IPS-NIHi11 (cell line): ENCODE measurements around the gene TBX15.
A peak's percentile ranks its signal among the peaks of the same experiment; 100 is the strongest.

Experiments
- DNase-seq: peaks from one replicate; pipeline ENCODE4 v3.0.0; 2012; ENCODE audit warnings: mixed read lengths, low spot score

The TBX15 gene

DNA sequence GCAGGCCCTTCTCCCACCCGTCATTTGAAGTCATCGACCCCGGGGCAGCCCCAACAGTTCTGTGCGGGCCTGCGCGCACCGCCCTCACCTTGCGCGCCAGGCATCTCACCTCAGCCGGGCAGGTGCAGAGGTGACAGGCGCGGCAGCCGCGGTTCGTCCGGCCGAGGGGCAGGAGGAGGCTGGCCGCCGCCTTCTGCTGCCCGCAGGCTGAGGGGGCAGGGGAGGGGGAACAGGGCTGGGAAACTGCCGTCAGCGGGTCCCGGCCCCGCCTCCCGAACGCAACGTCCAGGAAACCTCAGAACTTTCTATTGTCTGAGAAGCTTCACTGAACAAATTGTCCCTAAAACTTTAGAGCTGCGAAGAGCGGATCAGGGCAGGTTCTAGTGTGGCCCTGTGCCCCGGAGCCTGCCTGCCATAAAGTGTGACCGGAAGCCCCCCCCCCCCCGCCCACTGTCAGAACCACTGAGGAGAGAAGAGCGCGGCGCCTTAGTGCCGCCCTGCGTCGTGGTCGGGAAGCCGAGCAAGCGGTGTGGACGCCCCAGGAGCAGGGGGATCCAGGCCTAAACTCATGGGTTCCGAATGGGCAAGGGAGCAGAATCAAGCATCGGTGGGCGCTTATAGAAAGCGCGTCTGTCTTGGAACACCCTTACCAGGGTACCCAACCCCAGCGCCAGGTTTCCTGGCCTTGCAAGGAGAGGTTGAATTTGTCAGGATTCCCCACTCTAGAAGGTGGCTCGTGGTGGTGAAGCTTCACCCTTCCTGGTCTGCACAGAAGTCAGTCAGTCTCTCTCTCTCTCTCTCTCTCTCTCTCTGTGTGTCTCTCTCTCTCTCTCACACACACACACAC, 13.3 kb upstream of the TBX15 start:
- peak; percentile 42 for DNase-seq

DNA sequence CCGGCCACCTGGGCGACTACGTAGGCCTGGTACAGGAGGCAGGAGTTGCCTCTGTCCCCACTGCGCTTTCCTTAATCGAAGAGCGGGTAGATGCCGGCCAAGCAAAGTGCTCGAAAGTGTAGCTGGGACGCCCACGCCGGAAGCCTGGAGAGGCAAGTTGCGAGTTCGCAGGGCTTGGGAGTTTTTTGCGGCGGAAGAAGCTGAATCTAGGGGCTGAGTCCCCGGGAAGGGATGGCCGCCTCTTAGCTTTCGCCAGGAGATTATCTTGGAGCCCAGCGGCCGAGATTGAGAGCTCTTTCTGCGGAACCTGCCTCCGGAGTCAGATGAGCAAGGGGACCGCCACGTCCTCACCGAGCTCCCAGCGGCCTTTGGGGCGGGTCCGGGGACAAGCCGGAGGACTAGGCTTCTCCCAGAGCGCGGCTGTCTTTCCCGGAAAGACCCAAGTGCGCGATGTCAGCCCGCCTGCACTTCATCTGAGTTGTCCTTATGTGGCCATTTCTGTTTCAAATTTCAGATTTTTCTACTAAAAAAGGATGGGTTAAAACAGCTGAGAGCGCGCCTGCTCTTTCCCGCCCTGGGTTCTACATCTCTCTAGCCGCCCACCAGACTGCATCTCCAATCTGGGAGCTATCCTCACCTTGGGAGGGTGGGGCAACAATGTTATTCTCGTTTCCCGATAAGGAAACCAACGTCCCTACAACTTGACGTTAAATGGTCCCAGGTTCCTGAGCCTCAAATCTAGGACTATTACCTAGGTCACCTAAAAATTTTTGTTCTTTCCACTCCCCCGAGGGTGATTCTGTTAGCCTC, 12.4 kb upstream of the TBX15 start:
- peak; percentile 31 for DNase-seq

DNA sequence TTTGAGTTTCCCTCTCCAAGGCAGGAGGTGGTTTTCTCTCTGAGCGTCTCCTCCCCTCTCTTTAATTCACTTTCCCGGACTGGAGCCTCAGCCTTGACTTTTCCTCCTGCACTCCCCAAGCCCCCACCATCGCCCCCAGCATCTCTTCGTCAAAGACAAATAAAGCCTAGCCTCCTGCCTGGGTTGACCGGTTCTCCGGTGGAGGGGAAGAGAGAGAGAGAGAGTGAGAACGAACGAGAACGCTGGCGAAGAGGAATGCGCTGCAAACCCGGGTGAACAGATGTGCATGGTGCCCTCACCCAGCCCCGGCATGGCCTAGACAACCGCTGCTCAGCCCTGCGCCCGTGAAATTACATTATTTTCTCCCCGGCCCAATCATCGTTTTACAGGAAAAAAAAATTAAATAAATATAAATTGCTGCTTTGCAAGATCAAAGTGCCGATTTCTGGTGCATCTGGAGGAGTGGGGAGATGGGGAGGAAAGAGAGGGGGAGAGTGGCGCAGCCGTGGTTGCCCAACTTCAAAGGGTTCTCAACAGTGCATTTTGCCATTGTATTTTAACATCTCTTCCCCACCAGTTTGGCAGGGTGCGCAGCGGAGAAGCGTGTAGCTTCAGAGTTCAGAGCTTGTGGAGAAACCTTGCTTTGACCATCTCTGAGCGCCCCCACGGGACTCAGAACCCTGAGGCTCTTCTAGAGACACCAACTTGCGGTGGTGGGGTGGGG, 11.4 kb upstream of the TBX15 start:
- DNase-seq: peak; percentile 15

DNA sequence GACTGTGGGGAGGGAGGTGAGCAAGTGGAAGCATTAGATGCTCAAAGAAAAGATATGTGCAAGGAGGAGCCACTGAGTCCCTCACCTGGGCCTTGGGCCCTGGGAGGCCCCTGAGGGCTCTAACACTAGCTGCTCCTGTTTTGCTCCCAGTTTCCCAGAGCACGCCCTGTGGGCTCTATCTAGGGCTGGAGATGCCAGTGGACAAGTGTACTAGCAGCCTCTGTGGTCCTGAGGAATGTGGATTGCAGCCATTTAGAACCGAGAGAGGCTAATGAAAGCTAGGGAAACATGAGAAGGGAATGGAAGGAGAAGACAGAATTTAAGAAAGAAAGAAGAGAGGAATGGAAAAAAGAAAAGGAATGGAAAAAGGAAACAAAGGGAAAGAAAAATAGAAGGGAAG, 10.0 kb upstream of the TBX15 start:
- no peak for DNase-seq

DNA sequence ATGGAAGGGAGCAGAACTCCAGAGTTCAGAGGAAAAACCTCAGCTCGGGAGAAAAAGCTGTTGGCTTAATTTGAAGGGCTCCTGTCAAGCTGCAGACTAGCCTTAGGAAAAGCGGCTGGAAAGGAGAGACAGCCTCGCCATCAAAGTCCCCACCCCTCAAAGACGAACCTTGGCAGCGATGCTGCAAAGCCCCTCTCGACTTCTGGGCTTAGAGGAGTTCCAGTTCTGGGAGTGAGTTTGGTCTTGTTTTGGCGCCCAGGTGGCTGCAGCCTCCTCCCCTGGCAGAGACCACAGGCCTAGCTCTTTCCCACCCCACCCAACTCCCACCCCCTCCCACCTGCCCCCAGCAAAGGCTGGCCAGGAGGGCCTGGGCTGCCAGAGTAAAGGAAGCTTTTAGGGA, 9.1 kb upstream of the TBX15 start:
- DNase-seq: no peak

DNA sequence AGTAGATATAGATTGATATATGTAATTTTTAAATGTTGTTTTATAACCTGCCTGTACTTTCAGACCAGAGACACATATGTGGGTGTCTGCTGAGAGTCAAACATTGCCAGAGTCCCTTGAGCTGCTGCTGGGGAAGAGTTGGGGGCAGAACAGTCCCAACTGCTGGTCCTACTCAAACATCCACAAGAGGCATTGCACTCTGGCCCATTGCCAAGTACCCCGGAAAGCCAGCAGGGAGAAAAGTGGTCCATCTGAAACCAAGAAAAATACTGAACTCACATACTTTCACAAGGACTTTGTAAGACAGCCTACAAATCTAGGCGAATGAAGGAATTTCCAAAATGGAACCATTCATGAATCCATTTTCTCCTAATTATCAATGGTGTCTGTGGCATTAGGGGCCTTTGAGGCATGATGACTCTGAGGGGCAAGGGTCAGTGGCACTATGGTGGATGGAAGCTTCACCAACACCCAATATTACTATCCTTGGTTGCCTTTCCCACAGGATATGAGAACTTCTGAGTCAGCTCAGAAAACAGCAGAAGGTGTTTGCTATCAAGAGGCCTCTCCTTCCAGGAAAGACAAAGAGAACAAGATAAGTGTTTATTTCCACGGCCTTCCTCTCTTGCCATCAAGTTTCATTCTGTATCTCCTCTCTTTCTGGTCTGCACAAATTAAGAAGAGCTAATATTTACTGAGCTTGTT, 7.3 kb upstream of the TBX15 start:
- DNase-seq: no peak

DNA sequence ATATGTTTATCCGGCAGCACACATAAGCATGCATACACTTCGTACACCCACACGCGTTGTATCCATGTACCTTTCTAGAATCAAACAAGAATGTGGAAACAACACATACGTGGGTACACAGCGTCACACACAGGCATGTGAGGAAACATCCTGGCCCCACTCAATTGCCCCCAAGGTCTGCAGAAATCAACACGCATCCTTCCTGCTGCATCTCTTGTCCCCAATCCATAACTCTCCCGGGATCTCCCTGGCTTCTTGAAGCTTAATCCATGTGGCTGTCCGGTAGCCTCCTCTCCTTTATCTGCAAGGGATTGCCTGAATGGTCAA, 5.5 kb upstream of the TBX15 start:
- no peak for DNase-seq

DNA sequence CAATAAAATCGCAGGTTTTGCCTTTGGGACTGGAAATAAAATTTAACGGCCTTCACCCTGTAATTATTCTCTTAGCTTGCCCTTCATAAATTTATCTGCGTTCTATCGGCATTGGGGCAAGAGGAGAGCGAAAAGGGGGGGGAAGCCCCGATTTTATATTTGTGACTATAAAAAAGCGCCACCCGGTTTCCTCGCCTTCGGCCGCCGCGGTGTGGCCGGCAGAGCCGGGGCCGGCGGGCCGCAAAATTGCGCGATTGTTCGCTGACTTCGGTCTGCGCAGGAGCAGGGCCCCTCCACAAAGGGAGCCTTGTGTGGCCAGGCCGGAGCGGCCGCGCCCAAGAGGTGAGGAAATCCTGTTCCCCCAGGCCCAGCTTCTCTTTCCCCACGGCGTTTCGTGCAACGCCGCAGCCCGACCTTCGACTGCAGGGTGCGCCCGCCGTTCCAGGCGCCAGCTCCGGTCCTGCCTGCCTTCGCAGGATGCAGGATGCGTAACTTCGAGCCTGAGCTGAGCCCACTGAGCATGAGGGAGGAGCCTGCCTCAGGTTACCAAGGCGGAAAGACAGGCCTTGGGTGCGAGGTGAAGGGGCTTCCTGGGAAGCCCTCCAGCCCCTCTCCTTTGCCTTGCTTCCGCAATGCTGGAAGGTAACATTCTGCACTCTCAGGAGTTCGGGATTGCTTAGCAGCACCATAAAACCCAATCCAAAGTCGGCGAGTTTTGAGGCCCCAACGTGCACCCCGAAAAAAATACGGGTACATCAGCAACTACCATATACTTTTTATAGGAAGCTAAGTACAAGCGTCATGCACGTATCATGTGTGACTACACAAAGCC, 4.9 kb upstream of the TBX15 start:
- peak; percentile 19 for DNase-seq

DNA sequence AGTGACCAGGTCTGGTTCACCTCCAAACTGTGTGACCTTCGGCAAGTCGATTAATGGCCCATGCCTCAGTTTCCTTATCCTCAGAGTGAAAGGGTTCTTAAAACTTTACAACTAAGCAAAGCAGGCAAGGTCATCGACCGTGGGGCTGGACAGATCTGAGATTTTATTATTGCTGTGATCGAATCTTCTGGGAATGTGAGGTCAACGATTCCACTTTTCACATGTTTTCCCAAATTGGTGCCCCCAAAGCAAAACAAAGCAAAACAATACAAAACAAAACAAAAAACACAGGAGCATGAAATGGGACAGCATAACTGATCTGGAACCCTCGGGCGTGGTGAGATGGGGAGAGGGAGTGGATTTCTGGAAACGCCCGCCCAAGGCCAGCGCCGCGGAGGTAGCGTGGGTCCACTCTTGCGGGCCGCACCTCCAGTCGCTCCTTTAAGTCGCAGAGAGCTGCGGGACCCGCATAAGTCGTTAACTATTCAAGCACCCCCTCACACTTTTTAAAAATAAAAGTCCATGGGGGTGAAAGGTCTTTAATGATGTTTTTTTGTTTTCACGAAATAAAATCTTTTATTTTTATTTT, 4.2 kb upstream of the TBX15 start:
- DNase-seq: no peak

DNA sequence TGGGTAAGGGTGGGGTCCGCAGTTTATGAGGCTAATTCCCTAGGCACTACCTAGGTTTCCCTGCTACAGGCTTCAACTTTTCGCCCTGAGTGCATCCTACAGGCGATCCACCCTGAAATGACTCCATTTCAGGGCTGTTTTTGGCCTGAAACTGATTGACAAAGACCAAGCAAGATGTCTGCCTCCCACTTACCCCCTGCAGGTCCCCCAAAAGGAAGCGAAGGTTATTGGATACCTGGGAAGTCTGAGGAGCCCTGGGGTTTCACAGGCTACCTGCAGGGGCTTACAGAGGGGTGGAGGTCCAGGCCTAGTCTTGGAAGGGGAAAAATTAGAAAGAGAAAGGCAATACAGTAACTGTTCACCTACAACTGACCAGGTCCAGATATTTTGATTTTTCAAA, 3.3 kb upstream of the TBX15 start:
- DNase-seq: peak; percentile 17

DNA sequence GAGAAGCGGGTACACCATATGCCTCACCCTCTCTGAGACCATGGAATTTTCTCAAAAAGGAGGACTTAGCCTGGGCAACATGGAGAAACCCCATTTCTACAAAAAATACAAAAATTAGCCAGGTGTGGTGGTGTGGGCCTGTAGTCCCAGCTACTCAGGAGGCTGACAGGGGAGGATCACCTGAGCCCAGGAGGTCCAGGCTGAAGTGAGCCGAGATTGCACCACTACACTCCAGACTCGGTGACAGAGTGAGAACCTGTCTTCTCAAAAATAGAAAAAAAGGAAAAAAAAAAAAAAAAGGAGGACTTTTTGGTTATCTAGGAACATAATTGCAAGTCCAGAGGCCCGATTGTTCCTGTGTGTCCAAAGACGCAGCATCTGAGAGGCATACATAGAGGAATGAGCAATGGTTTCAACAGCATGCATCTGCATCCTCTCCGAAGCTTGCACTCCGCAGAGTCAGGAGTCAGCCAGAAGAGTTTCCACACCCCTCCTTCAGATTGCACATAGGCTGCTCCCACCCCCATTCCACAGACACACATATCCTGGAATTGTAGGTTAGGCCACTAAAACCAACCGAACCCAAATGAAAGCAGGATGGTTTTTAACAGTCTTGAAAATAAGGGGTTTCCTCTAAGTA, 2.5 kb upstream of the TBX15 start:
- no peak for DNase-seq

DNA sequence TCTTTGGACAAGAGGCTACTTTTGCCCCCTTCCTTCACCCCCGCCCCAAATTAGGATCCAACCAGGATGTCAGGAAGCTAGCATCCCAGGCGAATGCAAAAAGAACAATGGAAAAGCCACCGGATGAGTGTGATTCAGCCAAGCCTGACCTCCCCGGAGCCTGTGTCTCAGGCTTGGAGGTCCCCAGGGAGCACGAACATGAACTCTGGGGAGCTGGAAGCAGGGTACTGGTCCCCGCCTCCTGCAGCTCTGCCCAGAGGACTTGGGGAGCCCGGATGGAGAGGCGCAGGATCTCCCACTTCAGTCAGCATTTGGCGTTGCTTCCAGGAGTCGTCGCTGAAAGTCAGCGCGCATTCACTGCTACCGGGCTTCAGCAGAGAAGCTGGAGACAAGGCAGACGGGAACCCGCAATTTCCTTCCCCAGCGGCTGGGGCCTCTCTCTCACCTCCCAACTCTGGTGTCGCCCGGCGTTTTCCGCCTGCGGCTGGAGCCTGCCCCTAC, 1.8 kb upstream of the TBX15 start:
- peak; percentile 50 for DNase-seq

DNA sequence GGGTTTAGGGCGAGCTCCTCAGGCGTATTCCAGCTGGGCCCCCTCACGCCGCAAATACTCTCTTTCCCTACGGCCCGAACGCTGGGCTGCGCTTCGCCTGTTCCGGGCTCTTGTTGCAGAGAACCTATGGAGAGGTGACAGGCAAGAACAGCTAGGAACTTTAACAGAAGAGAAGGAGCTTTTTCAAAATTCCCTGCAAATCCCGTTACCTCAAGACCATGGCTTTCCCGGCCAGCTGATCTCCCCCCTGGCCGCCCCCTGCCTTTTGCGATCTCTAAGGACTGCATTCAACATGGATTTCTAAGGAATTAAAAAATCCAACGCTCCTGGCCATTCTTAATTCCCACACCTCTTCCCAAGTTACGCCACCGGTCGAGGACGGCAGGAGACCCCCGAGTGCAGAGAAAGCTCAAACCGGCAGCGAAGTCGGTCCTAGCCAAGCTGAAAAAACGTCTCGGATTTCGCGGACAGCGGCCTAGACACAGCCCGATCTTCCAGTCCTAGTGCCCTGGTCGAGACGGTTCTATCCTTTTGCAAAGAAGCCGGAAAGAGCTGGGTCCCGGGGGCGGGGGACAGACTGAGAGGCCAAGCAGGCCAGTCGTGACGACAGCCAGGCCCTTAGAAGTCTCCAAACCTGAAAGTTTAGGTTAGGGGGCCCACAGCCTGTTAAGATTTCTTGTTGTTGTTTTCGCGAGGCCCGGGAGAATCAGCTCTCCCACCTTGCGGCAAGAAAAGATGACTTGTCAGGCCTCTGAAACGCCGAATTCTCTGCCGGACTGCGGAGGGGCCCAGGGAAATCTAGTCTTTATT, 1.1 kb upstream of the TBX15 start:
- peak; percentile 45 for DNase-seq

DNA sequence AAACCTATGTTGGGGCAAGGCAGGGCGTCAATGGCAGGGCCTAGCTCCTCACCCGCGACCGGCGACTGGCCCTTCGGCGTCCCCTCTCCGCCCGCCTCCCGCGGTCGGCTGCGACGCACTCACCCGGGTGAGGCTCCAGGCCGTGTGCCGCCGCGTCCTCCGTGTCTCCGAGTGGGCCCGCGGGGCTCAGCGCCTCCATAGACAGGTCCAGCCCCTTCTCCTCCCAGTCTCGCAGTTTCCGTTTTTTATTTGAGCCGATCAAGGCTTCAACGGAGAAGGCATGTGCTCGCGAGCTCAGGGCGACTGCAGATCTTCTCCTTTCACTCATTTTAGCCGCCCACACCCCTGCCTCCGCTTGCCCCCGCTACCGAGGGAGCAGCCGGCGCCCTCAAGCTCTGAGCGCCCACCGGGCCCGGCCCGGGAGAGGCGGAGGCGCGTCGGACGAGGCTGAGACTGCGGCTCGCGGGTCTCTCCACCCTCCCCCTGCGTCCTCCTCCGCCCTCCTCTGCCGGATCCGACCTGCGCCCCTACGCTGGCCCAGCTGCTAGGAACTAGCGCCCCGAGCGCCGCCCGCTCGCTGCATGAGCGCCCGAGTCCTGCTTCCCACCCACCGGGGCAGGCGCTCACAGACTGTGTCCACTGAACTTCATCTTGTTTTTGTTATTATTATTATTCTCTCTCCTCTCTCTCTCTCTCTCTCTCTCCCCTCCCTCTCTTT, 516 bp downstream of the TBX15 start:
- peak; percentile 53 for DNase-seq

DNA sequence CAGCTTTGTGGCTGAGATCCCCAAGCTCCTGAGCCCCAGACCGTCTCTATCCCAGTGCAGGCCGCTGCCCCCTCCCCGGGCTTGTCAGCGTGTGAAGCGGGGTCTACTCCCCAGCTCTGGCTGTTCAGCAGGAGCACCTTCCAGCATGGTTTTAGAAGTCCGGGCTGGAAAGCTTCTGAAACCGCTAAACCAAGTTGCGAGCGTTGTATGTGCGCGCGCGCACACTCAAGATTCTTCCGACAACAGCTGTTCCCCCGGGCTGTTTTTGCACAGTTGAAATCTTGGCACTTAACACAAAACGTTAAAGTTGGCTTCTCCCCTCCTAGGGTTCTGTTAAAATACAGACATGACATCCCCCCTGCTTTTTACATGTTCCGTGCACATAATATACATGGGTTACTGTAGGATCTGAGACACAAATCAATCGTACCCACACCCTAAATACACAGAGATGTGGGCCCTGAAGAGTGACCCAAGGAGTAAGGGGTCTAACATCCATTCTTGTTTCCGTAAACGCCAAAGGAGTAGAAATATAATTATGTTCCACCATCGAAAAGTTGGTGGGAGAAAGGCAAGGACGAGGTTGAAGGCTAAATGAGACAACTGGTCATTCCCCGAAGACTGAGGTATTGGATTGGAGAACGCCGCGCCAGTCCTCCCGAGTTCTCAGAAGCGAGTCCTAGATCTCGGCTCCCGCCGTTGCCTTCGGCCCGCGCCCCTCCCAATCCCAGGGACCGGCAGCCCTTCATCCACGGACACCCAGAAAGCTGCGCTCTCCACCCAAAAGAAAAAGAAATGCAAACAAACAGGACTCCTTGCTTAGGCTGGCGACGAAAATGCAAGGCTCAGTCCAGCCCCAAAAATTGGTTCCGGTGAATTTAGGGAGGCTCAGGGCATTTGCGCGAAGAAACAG, 1.3 kb downstream of the TBX15 start:
- no peak for DNase-seq

DNA sequence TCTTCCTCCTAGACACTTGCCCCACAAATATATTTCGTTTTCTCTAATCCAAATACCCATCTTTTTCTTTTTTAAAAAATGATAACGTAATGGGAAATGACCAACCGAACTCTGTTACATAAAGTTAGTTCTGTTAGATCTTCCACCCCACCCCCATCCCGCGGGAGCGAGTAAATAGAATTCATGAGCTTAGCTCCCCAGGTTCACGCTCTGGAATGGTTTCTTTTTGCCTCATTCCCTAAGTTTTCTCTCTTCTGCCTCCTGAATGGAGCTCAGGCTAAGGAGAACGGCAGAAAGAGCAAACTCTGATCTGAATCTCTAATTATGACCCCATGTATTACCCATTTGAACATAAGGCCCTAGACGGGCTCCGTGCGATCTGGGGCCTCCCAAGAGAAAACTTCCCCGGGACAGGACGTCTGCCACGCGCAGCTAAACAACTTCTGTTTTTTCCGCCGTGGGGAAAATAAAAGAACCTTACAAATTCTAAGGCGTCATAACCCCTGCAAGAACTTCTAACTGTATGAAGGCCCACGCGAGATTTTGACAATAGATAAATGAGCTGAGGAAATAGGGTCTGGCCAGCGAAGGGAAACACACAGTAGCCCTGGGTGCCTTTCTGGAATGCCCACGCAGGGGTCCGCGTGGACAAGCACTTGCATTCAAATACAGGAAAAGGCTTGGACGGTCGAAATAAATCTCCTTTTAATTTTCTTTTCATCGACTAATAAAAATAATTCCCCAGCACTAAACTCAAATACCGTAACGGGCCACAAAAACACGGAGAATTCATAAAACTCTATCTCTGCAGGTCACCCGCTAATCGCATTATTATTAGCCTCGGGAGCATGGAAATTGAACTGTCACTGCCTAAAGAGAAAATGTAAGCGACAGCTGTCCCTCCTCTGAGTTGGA, 2.2 kb downstream of the TBX15 start:
- peak; percentile 12 for DNase-seq
